Thyroid gland (tissue), 4 donors: ENCODE results near the gene FGGY.

Source experiments
- CTCF ChIP-seq, 6 experiments: fragments of 200-600 bp in 3 of 6; fragments of 450-650 bp in 3 of 6; sonication (generic) in 3 of 6; IDR thresholded peaks; one replicate each; pipeline ENCODE4 v1.5.1; 2016 to 2019; ENCODE audit warnings: antibody characterized with exemption in 6 of 6, mild to moderate bottlenecking in 2 of 6, inconsistent platforms in 1 of 6, moderate library complexity in 1 of 6
- POLR2A ChIP-seq, 2 donors: fragments of 450-650 bp; IDR thresholded peaks; one replicate each; pipeline ENCODE4 v1.6.1; 2017; ENCODE audit warnings: antibody characterized with exemption in 2 of 2, mild to moderate bottlenecking in 2 of 2, moderate library complexity in 1 of 2

- no peak for TF ChIP-seq CTCF (IDR thresholded peaks at IDR 0.05)
- no peak for TF ChIP-seq POLR2A (IDR thresholded peaks at IDR 0.05)
Observed at GRCh38 chr1:59695252-59695651, 398.4 kb downstream of the FGGY start.
